Stimulated activated CD4-positive, alpha-beta T cell treated with anti-CD3 and anti-CD28 coated beads, Interleukin-12 subunit alpha, Interleukin-12 subunit beta, amount 100 ng/mL, for 4 hours (primary cell): ENCODE data around the gene STAP2.
"Not testable (repeated sequence)": the region's sequence is repeated elsewhere in the genome, so short reads cannot be mapped to it uniquely, and the experiment has no call there.

Experiments
- DNase-seq: peaks from one replicate; pipeline ENCODE4 v3.0.0-alpha.2; 2020

STAP2 gene

DNA sequence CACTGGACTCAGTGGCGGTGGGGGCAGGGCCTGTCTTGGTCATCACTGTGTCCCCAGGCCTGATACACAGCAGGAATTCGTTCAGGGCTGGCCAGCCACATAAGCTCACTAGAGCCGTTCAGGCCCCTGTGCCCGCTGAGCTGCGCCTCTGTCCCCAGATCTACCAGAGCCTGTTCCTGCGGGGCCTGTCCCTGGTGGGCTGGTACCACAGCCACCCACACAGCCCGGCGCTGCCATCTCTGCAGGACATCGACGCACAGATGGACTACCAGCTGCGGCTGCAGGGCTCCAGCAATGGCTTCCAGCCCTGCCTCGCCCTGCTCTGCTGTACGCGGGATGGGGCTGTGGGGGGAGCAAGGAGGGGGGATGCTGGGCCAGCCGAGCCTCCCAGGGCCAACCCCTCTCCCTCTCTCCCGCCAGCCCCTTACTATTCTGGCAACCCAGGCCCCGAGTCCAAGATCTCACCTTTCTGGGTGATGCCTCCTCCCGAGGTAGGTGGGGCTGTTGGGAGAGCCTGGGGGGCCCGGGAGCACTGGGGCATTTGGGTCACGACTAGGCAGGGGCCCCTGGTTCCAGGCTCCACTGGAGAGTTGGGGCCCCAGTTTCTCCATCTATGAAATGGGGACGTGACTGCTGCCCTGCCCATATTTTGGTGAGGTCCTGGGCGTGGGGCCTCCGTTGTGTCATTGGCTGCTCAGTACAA lies 18.6 kb upstream of the STAP2 start:
- DNase-seq: no peak

DNA sequence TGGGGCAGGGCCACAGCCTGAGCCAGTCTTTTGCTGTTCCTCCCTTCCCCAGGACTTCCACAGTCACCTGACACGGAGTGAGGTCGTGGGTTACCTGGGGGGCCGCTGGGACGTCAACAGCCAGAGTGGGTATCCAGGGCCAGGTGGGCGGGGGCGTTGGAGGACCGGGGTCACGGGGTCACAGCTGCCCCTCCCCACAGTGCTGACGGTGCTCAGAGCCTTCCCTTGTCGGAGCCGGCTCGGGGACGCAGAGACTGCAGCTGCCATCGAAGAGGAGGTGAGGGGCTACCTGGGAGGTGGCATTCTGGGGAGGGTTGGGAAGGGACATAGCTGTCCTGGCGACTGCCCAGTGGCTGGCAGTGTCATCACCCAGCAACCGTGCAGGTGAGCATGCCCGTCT lies 16.3 kb upstream of the STAP2 start:
- no peak for DNase-seq

DNA sequence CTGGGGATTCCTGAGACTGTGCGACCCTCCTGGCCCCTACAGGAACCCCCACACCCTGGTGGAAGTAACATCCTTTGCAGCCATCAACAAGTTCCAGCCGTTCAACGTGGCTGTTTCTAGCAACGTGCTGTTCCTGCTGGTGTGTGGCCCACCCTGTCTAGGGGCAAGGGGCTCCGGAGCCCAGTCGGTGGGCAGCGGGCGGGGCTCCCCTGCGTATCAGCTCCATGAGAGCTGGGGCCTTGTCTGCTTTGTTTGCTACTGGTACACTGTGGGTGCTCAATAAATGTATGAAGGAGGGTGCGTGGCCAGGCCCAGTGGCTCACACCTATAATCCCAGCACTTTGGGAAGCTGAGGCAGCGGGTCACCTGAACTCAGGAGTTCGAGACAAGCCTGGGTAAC lies 15.7 kb upstream of the STAP2 start:
- DNase-seq: no peak

DNA sequence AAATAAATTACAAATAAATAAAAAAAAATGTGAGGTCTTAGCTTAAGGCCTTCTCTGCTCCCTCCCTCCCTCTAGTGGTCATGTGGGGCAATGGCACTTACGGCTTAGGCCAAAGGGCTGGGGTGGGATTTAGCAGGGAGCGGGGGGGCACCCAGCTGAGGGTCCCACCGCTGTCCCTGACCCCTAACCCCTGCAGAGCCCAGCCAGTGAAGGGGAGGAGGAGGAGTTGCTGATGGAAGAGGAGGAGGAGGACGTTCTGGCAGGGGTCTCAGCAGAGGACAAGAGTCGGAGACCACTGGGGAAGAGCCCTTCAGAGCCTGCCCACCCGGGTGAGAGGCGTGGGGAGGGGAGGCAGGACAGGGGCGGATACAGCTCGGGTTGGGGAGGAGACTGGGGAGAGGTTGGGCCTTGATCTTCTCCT lies 14.1 kb upstream of the STAP2 start:
- peak; percentile 44 for DNase-seq

DNA sequence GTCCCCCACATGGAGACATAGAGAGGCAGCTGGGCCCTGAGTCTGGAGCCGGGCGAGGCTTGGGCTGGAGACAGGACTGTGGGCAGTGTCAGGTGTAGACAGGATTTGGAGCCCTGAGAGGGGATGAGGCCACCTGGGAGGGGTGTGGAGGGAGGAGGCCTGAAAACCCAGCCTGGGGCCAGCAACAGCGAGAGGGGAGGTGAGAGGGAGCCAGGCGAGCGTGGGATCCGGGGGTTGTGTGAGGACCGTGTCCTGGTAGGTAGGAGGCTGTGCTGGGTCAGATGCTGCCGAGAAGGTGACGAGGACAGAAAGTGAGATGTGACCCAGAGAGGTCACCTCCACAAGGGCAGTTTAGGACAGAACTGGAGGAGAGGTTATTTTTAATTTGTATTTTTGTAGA lies 12.1 kb upstream of the STAP2 start:
- no peak for DNase-seq

DNA sequence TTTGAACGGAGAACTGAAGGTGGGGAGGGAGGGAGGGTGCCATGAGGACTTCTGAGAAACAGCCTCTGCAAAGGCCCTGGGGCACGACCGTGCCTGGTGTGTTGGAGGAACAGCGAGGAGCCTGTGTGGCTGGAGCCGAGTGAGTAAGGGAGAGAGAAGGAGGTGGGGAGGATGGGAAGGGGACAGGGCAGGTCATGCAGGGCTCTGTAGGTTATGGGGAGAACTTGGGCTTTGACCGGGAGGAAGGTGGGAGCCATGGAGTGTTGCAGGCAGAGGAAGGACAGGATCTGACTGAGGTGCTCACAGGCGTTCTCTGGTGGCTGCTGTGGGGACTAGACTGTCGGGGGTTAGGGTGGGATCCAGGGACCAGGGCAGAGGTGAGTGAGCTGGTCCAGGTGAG lies 11.5 kb upstream of the STAP2 start:
- no peak for DNase-seq

DNA sequence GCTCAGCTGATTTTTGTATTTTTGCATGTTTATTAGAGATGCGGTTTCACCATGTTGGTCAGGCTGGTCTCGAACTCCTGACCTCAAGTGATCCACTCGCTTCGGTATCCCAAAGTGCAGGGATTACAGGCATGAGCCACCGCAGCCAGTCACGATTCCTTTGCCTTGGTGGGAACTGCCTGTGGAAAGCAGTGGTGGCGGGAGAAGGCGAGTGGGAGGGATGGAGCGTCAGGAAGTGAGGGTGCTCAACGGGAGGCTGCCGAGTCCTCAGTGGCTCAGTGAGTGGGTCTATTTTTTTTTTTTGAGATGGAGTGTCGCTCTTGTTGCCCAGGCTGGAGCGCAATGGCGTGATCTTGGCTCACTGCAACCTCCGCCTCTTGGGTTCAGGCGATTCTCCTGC lies 10.6 kb upstream of the STAP2 start:
- DNase-seq: not testable (repeated sequence)

DNA sequence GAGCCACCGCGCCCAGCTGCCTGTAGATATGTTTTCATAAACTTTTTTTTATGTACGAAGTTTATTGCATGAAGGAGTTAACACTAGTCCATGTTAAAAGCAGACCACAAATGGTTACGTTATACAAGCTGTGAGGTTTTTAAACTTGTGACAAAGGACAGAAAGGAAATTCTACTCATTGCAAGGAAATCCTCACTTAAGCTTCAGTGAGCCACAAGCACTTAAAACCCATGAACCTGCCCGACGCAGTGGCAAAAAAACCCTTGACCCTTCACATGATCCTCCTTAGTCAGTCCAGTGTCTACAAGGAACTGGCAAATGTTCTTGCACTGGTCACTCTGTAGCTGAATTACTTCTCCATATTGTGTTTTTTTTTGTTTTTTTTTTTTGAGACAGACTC lies 8.9 kb upstream of the STAP2 start:
- no peak for DNase-seq

DNA sequence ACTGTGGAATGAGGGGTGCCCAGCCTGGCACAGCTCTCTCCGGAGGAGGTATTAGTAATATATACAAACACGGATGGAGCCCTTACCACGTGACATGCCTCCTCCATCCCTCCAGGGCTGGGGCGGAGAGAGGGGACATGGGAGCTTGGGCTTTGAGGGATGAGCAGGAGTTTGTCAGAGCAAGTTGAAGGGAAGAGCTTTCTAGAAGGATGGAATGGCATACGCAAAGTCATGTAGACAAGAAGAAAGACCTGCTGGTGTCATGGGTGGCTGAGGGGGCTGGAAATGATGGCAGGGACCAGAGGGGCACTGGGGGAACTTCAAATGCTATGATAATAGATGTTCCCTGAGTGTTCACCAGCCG lies 7.4 kb upstream of the STAP2 start:
- no peak for DNase-seq

DNA sequence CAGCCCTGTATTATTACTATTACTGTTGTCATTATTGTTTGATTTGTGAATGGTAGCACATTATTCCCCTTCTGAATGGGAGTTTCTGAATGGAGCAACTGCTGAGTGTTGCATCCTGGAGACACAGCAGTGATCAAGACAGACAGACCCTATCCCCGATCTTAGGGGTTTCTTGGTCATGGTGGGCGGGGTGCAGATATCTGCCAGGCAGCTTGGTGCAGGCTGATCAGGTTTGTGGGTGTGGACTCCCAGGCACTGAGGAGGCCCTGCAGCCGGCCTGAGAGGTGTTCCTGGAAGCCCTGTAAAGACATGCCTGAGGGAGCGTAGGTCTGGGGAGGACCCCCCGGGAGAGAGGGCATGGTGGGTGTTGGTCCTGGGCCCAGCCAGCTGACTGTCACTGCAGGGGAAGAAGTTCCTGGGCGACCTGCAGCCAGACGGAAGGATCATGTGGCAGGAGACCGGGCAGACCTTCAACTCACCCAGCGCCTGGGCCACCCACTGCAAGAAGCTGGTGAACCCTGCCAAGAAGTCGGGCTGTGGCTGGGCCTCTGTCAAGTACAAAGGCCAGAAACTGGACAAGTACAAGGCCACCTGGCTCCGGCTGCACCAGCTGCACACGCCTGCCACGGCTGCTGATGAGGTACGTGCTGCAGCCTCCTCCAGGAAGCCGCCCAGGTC lies 6.9 kb upstream of the STAP2 start:
- no peak for DNase-seq

DNA sequence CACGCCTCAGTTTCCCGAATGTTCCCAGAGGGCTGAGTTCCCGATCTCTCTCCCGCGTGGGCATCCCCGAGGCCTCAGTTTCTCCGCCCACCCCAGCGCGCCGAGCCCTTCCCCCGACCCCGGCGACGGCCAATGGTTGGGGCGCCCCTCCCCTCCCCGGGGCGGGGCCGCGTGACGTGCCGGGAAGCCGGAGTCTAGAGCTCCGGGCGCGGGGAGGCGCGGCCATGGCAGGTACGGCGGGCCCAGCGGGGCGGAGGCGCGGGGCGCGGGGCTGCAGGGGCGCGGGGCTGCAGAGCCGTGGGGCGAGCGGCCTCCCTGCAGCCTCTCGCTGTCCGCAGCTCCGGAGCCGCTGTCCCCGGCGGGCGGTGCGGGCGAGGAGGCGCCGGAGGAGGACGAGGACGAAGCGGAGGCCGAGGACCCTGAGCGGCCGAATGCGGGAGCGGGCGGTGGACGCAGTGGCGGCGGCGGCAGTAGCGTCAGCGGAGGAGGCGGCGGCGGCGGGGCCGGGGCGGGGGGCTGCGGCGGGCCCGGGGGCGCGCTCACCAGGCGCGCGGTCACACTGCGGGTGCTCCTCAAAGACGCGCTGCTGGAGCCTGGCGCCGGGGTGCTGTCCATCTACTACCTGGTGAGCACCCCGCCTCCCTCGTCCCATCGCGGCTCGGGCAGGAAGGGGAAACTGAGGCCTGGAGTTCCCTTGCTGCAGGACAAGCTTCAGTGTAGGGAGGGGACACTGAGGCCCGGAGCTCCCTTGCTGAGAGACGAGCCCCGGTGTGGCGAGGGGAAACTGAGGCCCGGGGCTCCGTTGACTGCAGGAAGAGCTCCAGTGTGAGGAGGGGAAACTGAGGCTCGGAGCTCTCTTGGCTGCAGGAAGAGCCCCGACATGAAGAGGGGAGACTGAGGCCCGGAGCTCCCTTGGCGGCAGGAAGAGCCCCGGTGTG lies 5.0 kb upstream of the STAP2 start, which contains the start of gene MPND:
MPND (plus strand) TSS at position 193 of the 938 bp plus-strand sequence; CDS start at position 225, 32 bp downstream.
- peak; percentile 95 for DNase-seq

DNA sequence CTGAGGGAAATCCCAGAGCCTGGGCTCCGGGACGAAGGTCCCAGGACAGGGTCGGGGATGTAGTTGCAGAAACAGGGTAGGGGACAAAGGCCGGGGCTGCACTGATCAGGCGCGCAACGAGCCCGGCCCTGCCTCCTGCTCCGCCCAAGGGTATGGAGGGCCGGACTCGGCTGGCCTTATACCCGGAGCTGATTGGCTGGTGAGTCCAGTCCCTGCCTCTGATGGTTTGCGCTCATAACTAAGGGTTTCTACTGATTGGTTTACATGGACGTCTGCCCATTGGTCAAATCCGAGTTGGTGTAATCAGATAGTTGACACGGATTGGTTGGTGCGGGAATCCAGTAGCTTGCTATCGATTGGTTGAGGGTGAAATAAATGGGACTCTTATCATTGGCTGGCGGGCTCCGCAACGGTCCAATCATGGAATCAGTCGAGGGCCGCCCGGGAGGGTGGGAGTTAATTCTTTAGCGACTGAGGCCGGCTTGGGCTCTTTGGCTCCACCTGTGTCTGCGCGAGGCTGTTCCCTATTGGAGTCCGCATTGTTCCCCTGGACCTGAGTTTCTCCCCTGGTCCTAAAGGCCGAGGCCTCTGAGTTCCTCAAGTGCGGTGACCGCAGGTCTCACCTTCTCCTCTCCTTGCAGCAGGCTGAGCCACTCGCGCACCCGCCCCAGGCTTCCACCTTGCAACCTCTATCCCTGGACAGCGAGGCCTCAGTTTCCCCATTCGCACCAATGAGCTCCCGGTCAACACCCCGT lies 4.2 kb upstream of the STAP2 start:
- peak; percentile 82 for DNase-seq

DNA sequence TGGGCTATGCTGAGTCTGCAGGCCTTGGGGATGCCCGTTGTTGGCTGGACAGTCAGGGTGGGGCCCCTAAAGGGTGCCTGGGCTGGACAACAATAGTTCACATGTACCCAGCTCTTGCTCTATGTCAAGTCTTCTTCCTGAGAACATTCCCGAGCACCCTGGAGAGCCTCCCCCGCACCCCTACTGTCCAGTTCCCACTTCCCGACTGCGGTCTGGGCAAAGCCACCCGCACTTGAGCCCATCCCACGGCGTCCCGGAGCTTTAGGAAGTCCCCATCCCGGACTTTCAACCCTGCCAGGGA lies 3.6 kb upstream of the STAP2 start:
- DNase-seq: no peak

DNA sequence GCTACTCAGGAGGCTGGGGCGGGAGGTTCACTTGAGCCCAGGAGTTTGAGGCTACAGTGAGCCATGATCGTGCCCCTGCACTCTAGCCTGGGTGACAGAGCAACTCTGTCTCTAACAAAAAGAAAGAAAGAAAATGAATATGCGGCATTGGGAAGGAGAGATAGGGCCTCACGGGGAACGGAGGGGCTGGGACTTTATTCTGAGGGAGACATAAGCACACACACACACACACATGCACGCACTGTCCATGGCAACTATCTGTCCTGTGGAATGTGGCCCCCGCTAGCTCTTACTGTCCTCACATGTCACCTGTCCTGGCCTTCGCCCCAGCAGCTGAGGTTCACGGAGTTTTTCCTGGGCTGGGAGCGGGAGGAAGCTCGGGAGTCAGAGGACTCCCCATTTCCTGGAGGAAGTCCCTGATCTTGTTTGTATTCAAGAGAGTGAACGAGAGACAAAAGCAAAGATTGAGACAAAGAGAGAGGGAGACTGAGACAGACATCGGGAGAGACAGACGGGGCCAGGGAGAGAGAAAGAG lies 654 bp downstream of the STAP2 start:
- DNase-seq: no peak

DNA sequence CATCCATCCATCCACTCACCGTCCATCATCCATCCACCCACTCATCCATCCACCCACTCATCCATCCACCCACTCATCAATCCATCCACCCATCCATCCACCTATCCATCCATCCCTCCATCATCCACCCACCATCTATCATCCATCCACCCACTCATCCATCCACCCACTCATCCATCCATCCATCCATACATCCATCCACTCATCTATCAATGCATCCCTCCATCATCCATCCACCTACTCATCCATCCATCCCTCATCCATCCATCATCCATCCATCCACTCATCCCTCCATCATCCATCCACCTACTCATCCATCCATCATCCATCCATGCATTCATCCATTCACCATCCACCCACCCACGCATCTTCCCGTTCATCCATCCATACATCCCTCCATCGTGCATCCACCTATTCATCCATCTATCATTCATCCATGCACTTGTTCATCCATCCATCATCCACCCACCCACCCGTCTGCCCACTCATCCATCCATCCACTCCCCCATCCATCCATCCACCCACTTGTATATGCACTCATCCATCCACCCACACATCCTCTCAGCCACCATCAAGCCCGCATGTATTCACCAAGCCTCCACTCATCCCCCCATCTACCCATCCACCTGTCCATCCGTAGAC lies 3.6 kb downstream of the STAP2 start:
- DNase-seq: no peak

DNA sequence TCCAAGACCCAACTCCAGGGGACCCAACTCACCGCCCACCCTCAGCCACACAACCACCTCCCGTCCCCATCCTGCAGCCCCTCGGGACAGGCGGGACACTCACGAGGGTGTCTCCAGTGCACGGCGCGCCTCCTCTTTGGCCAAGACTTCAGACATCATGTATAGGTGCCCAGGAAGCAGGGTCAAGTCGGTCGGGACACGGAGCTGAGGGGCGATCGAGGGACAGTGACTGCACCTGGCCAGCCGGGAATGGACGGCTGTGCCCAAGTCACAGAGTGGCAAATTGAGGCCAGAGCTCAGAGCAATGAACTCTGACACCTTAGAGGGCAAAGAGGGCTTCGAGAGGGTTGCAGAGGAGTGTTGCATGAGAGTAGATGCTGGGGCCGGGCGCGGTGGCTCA lies 8.8 kb downstream of the STAP2 start:
- no peak for DNase-seq

DNA sequence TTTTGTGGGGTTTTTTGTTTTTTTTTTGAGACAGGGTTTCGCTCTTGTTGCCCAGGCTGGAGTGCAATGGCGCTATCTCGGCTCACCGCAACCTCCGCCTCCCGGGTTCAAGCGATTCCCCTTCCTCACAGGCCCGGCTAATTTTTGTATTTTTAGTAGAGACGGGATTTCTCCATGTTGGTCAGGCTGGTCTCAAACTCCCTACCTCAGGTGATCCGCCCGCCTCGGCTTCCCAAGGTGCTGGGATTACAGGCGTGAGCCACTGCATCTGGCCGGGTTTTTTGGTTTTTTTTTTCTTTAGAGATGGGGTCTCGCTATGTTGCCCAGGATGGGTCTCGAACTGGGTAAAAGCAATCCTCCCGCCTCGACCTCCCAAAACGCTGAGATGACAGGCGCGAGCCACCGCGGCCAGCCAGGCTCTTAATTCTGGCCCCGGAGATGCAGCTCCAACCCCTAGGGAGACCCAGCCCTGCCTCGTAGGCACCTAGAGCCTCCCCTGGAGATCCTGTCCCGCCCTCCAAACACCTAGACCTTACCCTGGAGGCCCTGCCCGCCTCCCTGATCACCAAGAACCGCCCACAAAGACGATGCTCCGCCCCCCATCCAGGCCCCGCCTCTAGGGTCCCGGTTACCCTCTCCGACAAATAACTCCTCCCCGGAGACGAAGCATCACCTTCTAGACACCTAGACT lies 9.5 kb downstream of the STAP2 start:
- peak; percentile 61 for DNase-seq

DNA sequence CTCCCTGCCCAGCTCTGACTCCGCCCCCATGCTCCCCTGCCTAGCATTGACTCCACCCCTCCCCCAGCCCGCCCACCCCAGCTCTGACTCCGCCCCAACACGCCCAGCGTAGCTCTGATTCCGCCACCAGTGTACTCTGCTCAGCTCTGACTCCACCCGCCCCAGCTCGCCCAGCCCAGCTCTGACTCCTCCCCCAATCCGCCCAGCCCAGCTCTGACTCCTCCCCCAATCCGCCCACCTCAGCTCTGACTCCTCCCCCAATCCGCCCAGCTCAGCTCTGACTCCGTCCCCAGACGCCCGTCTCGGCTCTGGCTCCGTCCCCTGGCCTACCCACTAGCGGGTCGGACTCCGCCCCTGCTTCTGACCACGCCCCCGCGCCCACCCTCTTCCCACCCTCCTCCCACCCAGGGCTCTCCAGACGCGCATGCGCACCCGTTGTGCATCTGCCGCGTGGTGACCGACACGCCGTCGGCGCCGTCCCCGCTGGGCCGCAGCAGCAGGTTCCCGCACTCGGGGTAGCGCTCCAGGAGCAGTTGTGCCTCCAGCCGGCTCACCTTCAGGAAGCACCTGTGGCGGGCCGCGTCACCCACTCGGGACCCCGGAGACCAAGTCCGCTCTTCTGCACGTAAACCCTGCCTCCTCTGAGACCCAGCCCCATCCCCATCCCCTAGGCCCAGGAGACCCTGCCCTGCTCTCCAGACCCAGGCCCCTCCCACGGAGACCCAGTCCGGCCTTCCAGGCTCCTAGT lies 10.2 kb downstream of the STAP2 start:
- peak; percentile 99 for DNase-seq

DNA sequence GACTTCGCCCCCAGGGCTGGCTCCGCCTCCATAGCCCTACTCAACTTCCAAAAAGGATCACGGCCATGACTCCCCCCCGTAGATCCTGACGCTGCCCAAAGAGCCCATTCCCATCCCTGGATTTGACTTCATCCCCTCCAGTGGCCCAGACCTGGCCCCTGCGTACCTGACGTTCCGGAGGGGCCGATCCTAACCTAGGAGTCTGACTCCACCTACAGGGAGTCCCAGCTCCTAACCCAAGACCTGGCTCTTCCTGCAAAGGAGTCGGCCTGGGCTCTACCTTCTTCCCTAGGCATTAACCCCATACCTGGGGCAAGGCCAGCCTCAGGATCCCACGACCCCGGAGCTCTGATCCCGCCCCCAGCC lies 10.8 kb downstream of the STAP2 start:
- DNase-seq: no peak

DNA sequence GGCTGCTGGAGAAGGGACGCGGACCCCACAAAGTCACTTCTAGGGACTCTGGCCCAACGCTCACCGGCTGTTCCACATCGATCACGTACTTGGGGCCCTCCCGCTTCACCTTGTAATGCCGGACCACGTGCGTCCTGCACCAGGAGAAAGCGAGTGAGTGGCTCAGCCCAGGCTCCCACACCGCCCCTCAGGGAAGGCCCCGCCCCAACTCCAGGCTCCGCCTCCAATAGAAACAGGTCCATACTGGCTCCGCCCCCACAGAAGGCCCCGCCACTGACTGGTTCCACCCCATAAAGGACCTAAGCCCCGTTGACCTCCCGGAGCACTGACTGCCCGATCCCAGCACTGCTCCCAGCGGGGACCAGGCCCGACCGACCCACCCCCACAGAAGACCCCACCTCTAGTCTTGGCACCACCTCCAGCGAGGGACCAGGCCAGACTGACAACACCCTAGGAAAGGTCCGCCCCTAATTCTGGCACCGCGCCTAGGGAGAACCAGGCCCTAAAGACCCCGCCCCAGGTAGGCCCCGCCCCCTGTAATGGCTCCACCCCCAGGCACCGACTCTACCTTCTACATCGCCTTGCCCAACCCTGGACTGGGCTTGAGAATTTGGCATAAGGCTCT lies 11.3 kb downstream of the STAP2 start:
- peak; percentile 74 for DNase-seq
